ENCODE data around the gene TSPAN33. TPM values are rescaled to one million over a fixed set of nuclear protein-coding genes. Genes with fewer than 3 reads are reported as not detected.
A peak's percentile ranks its signal among the peaks of the same experiment; 100 is the strongest.

The TSPAN33 gene
- total RNA-seq, 1 experiment from 2014 or later, result 43.6 TPM

GRCh38 chr7:129189661-129190310, 45.3 kb downstream of the TSPAN33 start:
- no peak for DNase-seq (ENCODE audit: low read depth, low spot score)
- in situ Hi-C loops (cut with HindIII; ENCODE audit: low pct_unique_long_range_greater_than_20kb, low sequenced_read_pairs), result no loop called here

DNA sequence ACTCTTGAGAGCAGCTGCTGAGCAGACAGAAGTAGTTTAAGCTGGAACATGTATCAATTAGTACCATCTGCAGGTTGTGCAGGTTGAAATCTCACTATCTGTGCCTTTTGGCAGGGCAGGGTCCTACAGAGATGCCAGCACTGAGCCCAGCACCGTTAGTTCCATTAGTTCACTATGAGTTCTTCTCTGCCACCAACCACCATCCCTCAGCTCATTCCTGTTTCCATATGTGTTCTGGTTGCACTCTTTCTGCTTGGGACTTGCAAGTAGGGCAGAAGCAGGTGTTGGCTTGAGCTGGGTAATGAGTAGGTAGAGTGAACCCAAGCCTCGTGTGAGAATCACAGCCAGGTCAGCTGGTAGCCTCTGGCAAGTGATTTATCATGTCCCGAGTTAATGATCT, 46.8 kb downstream of the TSPAN33 start:
- in situ Hi-C loops (cut with HindIII; ENCODE audit: low pct_unique_long_range_greater_than_20kb, low sequenced_read_pairs), result no loop called here
- no peak for DNase-seq (ENCODE audit: low read depth, low spot score)

DNA sequence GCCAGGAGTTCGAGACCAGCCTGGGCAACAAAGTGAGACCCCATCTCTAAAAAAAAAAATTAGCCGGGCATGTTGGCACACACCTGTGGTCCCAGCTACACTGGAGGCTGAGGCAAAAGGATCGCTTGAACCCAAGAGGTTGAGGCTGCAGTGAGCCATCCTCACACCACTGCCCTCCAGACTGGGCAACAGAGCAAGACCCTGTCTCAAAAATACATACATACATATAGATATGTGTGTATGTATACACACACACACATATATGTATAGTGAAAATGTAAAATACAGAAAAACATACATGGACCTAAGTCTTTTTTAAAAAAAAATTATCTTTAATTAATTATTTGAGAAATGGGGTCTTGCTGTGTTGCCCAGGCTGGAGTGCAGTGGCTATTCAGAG, 49.4 kb downstream of the TSPAN33 start:
- in situ Hi-C loops (cut with HindIII; ENCODE audit: low pct_unique_long_range_greater_than_20kb, low sequenced_read_pairs), result no loop called here
- no peak for DNase-seq (ENCODE audit: low read depth, low spot score)

- no peak for DNase-seq (ENCODE audit: low read depth, low spot score)
- in situ Hi-C loops (cut with HindIII; ENCODE audit: low pct_unique_long_range_greater_than_20kb, low sequenced_read_pairs), result no loop called here
Observed at GRCh38 chr7:129197771-129198170, 53.3 kb downstream of the TSPAN33 start.

DNA sequence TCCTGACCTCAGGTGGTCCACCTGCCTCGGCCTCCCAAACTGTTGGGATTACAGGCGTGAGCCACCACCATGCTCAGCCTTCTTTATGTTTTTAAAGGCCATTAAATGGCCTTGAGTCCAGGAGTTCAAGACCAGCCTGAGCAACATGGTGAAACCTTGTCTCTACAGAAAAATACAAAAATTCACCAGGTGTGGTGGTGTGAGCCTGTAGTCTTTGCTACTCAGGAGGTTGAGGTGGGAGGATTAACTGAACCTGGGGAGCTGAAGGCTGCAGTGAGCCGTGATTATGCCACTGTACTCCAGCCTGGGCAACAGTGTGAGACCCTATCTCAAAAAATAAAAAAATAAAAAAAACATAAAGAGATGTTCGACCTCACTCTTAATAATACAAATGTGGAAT, 54.9 kb downstream of the TSPAN33 start:
- no peak for DNase-seq (ENCODE audit: low read depth, low spot score)
- in situ Hi-C loops (cut with HindIII; ENCODE audit: low pct_unique_long_range_greater_than_20kb, low sequenced_read_pairs), result no loop called here

GRCh38 chr7:129202058-129202777, 57.7 kb downstream of the TSPAN33 start:
- in situ Hi-C loops (cut with HindIII; ENCODE audit: low pct_unique_long_range_greater_than_20kb, low sequenced_read_pairs), result no loop called here
- DNase-seq (ENCODE audit: low read depth, low spot score), result no peak

GRCh38 chr7:129203050-129203741, 58.7 kb downstream of the TSPAN33 start:
- in situ Hi-C loops (cut with HindIII; ENCODE audit: low pct_unique_long_range_greater_than_20kb, low sequenced_read_pairs), result no loop called here
- no peak for DNase-seq (ENCODE audit: low read depth, low spot score)

DNA sequence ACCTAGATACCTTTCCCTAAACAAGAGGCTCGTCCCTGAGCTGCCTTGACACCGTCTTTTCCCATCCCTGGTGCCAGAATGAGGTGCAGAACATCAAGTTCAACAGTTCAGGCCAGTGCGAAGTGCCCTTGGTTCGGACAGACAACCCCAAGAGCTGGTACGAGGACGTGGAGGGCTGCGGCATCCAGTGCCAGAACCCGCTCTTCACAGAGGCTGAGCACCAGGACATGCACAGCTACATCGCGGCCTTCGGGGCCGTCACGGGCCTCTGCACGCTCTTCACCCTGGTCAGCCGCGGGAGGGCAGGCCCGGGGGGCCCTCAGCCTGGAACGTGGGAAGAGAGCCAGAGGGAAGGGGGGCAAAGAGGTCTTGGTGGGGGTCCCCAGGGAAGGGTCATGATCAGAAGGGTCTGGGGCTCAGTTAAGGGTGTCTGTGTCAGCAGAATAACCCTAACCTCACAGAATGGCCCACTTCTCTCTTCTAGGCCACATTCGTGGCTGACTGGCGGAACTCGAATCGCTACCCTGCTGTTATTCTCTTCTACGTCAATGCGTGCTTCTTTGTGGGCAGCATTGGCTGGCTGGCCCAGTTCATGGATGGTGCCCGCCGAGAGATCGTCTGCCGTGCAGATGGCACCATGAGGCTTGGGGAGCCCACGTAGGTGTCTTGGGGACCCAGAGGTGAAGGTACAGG, 60.8 kb downstream of the TSPAN33 start:
- in situ Hi-C loops (cut with HindIII; ENCODE audit: low pct_unique_long_range_greater_than_20kb, low sequenced_read_pairs), result no loop called here
- DNase-seq (ENCODE audit: low read depth, low spot score), result no peak

DNA sequence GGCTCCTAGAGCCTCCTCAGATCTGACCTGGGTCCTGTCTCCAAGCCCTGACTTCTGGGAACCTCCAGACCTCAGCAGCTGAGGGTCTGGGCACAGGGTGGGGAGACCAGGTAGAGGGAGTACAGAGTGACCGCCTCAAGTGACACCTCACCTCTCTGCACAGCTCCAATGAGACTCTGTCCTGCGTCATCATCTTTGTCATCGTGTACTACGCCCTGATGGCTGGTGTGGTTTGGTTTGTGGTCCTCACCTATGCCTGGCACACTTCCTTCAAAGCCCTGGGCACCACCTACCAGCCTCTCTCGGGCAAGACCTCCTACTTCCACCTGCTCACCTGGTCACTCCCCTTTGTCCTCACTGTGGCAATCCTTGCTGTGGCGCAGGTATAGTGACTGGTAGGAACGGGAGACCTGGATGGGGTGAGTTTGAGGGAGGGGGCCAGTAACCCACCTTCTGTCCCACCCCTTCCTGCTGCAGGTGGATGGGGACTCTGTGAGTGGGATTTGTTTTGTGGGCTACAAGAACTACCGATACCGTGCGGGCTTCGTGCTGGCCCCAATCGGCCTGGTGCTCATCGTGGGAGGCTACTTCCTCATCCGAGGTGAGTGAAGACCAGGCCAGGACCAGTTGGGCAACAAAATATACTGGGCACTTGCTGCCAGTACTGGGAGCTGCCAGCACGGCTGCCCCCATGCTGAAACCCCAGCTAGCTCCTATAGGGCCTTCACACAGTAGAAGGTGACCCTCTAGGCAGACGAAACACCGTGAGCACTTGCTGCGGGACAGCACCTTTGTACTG, 61.7 kb downstream of the TSPAN33 start:
- in situ Hi-C loops (cut with HindIII; ENCODE audit: low pct_unique_long_range_greater_than_20kb, low sequenced_read_pairs), result no loop called here
- DNase-seq (ENCODE audit: low read depth, low spot score), result no peak

- in situ Hi-C loops (cut with HindIII; ENCODE audit: low pct_unique_long_range_greater_than_20kb, low sequenced_read_pairs), result no loop called here
- no peak for DNase-seq (ENCODE audit: low read depth, low spot score)
Observed at GRCh38 chr7:129208667-129209066, 64.2 kb downstream of the TSPAN33 start.

DNA sequence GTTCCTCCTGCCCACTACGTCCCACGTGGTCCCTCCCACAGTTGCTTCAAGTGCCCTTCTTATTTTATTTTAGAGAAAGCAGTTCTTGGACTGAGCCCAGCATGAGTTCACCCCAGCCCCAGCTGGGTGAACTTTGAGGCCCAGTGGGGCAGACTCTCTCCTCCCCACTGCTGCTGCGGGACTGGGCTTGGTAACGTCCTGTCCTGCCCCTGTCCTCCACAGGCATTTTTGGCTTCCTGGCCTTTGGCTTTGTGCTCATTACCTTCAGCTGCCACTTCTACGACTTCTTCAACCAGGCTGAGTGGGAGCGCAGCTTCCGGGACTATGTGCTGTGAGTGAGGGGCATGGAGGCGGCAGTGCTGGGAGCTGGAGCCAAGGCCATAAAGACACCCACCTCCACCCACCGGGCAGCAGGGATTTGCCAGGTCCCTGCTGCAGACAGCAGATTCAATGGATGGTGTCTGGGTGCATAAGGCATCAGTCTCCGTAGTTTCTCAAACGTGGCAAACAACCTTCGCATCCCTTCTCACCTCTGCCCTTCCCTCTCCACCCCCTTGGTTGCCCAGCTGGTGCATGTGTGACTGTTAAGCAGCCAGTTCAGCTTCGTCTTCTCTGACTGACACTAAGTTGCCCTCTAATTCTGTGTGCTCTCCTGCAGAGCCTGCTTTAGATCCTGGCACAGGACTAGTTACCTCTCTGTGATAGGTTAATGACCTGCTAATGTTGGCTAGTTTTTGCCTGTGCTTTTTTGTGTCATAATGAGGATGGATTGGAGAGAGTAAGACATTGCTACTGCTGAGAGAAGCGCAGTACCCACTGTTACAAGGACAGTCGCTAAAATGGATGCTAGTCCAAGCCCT, 64.8 kb downstream of the TSPAN33 start:
- DNase-seq (ENCODE audit: low read depth, low spot score), result no peak
- in situ Hi-C loops (cut with HindIII; ENCODE audit: low pct_unique_long_range_greater_than_20kb, low sequenced_read_pairs), result no loop called here

GRCh38 chr7:129210256-129210988, 65.9 kb downstream of the TSPAN33 start:
- DNase-seq (ENCODE audit: low read depth, low spot score), result peak; percentile 87
- in situ Hi-C loops (cut with HindIII; ENCODE audit: low pct_unique_long_range_greater_than_20kb, low sequenced_read_pairs), result no loop called here

DNA sequence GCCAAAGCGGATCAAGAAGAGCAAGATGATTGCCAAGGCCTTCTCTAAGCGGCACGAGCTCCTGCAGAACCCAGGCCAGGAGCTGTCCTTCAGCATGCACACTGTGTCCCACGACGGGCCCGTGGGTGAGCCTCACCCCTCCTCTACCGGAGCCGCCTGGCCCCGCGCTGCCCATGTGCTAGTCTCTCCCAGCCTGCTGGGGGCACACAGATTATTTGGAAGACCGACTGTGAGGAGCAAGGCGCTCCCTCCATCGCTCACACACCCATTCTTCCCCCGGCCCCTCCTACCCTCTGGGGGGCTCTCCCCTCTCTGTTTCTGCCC, 66.4 kb downstream of the TSPAN33 start:
- no peak for DNase-seq (ENCODE audit: low read depth, low spot score)
- in situ Hi-C loops (cut with HindIII; ENCODE audit: low pct_unique_long_range_greater_than_20kb, low sequenced_read_pairs), result no loop called here

DNA sequence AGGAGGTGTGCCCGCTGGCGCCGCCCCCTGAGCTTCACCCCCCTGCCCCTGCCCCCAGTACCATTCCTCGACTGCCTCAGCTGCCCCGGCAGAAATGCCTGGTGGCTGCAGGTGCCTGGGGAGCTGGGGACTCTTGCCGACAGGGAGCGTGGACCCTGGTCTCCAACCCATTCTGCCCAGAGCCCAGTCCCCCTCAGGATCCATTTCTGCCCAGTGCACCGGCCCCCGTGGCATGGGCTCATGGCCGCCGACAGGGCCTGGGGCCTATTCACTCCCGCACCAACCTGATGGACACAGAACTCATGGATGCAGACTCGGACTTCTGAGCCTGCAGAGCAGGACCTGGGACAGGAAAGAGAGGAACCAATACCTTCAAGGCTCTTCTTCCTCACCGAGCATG, 67.6 kb downstream of the TSPAN33 start:
- no peak for DNase-seq (ENCODE audit: low read depth, low spot score)
- in situ Hi-C loops (cut with HindIII; ENCODE audit: low pct_unique_long_range_greater_than_20kb, low sequenced_read_pairs), result no loop called here

- DNase-seq (ENCODE audit: low read depth, low spot score), result no peak
- in situ Hi-C loops (cut with HindIII; ENCODE audit: low pct_unique_long_range_greater_than_20kb, low sequenced_read_pairs), result no loop called here
Observed at GRCh38 chr7:129212596-129212995, 68.1 kb downstream of the TSPAN33 start.

GRCh38 chr7:129213828-129214227, 69.3 kb downstream of the TSPAN33 start:
- peak; percentile 100 for DNase-seq (ENCODE audit: low read depth, low spot score)
- in situ Hi-C loops (cut with HindIII; ENCODE audit: low pct_unique_long_range_greater_than_20kb, low sequenced_read_pairs), result no loop called here
